ENCODE results near the gene SULT1E1. TPM values are rescaled to one million over a fixed set of nuclear protein-coding genes. Genes with fewer than 3 reads are reported as not detected.

Gene SULT1E1, protein sequence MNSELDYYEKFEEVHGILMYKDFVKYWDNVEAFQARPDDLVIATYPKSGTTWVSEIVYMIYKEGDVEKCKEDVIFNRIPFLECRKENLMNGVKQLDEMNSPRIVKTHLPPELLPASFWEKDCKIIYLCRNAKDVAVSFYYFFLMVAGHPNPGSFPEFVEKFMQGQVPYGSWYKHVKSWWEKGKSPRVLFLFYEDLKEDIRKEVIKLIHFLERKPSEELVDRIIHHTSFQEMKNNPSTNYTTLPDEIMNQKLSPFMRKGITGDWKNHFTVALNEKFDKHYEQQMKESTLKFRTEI
- total RNA-seq (2014; rRNA removed; shearing (Covaris generic)), result not detected in 2 replicates
- polyA plus RNA-seq (2015; cell fraction: cytosol; rRNA removed), result not detected in 2 replicates
- polyA plus RNA-seq (2015; cell fraction: nucleus; rRNA removed), result not detected in 2 replicates

DNA sequence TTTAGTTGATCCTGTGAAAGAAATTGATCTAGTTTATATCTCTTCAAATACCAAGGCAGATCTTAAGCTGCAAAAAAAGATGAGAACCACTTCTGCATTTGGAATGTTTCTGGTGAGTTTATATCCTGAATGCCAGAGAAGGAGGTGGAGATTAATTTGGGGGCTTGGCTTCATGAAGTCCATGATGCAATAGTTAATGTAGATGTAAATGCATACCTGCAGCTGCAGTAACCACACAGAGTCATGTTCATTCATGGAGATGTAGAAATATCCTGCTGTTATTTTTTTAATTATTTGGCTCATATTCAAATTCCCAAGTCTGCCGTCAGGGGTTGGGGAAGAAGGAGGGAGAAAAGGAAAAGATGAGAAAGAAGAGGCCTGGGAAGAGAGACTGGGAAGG is at the start of gene SULT1E1:
SULT1E1 (minus strand) TSS at position 94 of the 400 bp plus-strand sequence. CDS start 2,501 bp downstream, outside the sequence.
- no peak for DNase-seq (ENCODE audit: low read depth, low spot score)
- in situ Hi-C loops (cut with HindIII; ENCODE audit: low pct_unique_long_range_greater_than_20kb, low sequenced_read_pairs), result no loop called here

DNA sequence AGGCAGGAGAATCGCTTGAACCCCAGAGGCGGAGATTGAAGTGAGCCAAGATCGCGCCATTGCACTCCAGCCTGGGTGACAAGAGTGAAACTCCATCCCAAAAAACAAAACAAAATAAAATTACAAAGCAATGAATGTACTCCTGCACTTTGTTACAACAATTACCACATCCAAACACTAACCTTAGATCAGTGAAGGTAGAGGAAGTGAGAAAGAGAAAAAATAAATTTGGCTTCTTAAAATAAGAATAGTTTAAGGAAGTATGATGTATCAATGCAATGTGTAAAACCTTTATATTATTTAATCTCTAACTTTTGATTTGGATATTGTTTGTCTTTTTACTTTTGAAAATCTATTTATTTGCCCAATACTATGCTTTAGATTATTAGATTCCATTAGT is 49.2 kb upstream of the SULT1E1 start:
- in situ Hi-C loops (cut with HindIII; ENCODE audit: low pct_unique_long_range_greater_than_20kb, low sequenced_read_pairs), result no loop called here
- DNase-seq (ENCODE audit: low read depth, low spot score), result no peak

DNA sequence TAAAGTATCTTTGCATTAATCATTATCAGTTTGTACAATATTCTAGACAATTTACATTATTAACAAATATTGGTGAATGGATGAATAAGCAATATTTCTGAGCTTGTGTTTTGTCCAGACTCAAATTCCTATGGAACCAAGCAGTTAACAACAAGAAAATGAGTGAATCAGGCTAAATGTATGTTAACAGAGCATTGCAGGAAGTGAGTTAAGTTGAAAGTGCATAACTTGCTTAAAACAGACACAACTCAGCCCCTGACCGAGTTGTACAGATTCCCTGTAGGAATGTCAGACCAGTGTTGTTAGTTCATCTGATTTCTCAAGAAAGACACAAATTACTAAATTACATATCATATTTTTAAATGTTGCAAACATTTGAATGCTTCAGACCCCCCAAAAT is 47.2 kb upstream of the SULT1E1 start:
- no peak for DNase-seq (ENCODE audit: low read depth, low spot score)
- in situ Hi-C loops (cut with HindIII; ENCODE audit: low pct_unique_long_range_greater_than_20kb, low sequenced_read_pairs), result no loop called here

DNA sequence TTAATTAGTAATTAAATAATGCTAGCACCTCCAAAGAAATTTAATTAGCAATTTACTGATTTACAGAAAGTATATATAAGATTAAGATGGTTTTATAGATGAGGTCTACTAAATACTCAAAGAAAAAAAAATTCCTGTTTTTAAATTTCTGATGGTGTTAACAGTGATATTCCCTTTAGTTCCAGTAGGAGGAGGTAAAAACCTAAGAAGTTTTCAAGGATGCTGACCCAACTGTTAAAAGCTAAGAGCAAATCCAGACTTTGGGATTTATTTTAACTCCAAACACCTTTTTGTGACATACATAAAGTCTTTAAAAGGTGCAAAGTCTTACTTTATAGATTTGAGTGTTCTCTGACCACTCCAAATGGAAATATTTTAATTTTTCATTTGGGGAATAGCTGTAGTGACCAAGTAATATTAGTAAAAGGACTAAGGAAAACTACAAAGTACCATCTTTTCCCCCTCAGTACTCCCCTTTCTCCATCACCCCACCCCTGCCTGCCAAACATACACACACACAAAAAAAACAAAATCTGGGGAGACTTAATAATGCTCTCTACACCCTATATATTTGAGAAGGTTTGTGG is 36.7 kb upstream of the SULT1E1 start:
- DNase-seq (ENCODE audit: low read depth, low spot score), result peak; percentile 52
- in situ Hi-C loops (cut with HindIII; ENCODE audit: low pct_unique_long_range_greater_than_20kb, low sequenced_read_pairs), result no loop called here

DNA sequence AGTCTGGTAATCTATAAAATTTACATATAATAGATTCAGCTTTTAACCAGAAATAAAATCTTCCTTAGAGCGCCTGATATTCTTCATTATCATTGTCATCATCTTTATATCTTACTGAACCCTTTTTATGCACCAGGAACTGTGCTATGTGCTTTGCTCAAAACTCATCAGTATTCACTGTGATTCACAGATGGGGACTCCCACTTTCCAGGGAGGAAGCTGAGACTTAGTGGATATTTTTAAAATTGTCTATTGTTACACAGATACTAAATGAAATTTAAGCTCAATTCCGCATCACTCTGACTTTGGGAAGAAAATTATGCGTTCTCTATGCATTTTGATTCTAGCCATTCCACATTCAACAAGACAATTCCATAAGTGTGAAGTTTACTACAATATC is 34.8 kb upstream of the SULT1E1 start:
- in situ Hi-C loops (cut with HindIII; ENCODE audit: low pct_unique_long_range_greater_than_20kb, low sequenced_read_pairs), result no loop called here
- no peak for DNase-seq (ENCODE audit: low read depth, low spot score)

DNA sequence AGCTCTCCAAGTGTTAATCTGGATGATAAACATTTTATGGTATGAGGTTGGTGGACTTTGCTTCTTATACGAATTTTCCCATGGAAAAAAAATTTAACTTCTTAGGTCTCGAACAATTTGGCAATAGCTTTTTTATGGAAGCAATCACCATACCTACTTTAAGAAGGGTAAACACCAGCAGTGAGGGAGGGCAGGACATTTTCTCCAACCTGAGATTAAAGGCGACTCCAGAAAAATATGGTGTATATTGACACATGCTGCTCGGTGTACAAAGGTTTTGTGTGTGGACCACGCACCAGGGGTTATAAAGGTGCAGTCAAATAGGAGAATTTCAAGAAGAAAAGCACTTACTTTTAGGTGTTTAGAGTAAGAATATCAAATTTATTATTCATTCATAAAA is 34.2 kb upstream of the SULT1E1 start:
- no peak for DNase-seq (ENCODE audit: low read depth, low spot score)
- in situ Hi-C loops (cut with HindIII; ENCODE audit: low pct_unique_long_range_greater_than_20kb, low sequenced_read_pairs), result no loop called here

DNA sequence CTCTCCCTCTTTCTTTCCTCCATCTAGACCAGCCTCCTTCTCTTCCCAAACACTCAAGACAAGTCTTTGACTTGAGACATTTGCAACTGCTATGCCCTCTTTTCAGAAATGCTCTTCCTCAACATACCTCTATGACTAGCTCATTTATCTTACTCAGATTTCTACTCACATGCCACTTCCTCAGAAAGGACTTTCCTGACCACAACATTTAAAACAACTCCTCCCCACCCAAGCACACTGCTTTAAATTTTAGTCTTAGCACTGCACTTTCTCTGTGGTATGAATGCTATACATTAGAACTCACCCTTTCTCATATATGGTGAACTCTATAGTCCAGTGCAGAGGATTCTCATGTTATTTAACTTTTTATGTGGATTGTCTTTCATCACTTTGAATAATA is 28.4 kb upstream of the SULT1E1 start:
- in situ Hi-C loops (cut with HindIII; ENCODE audit: low pct_unique_long_range_greater_than_20kb, low sequenced_read_pairs), result no loop called here
- DNase-seq (ENCODE audit: low read depth, low spot score), result no peak

DNA sequence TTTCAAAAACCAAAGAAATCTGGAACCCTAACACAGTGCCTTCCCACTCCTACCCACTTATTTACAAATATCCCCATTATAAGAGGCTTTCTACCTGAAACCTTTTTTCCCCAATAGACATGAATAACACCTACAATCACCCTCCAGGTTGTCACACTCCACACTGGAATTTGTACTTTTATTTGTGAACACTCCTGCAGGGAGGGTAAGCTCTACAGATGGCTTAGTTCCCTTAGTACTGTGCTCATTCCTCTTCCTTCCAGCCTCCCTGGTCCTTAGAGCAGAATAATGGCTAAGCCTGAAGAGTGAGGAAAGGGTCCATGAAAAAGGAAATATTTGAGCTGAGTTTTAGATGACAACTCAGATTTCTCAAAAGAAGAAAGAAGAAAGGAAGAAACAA is 22.2 kb upstream of the SULT1E1 start:
- no peak for DNase-seq (ENCODE audit: low read depth, low spot score)
- in situ Hi-C loops (cut with HindIII; ENCODE audit: low pct_unique_long_range_greater_than_20kb, low sequenced_read_pairs), result no loop called here

DNA sequence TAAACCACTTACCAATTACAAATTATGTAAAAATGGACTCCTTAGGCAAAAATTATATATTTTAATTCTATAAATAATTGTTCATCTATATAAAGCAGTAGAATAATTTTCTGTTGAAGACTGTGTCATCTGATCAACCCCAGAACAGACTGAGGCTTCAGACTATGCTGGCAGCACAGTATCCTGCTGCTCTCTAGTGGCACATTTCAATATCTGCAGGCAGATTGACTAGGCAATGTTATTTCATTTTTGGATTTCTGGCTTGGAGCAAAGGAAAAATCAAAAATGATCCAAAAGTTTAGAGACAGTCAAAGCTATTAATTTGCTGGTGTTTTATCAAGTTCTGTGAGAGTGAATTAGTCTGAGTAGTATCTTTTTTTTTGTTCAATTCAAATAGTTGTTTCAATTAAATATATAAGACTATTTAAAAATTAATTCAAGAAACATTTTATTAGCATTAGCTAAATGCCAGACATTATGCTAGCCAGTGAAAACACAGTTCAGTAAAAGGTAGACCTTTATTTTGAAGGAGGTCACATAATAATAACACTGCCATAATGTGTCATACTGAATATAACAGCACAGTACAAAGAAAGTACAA is 21.3 kb upstream of the SULT1E1 start:
- in situ Hi-C loops (cut with HindIII; ENCODE audit: low pct_unique_long_range_greater_than_20kb, low sequenced_read_pairs), result no loop called here
- peak; percentile 61 for DNase-seq (ENCODE audit: low read depth, low spot score)

DNA sequence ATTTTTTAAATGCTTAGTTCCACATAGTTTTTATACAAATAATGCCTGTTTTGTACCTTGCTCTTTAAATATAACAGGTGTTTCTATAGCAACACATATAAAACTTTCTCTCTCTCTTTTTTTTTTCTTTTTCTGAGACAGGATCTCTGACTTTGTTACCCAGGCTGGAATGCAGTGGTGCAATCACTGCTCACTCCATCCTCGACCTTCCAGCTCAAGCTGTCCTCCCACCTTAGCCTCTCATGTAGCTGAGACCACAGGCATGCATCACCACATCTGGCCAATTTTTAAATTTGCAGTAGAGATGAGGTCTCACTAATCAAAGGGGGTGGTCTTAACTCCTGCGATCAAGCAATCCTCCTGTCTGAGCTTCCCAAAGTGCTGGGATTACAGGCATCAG is 18.3 kb upstream of the SULT1E1 start:
- no peak for DNase-seq (ENCODE audit: low read depth, low spot score)
- in situ Hi-C loops (cut with HindIII; ENCODE audit: low pct_unique_long_range_greater_than_20kb, low sequenced_read_pairs), result no loop called here

DNA sequence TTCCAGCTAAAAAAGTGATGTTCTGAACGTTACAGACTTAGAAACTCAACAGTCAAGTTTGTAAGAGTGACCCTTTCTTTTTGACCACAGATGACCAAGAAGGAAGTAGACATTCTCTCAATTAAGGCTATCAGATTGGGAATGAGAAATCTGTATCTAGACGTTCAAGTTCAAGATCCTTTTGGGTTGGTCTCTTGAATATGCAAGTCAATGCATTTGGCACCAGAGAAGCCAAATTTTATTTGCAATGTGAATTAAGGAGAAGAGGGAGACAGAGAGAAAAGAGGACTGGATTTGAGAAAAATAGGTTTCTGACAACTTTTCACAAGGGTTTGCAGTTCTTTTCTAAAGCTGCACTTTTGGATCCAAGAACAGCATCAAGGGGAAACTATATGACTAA is 17.5 kb upstream of the SULT1E1 start:
- in situ Hi-C loops (cut with HindIII; ENCODE audit: low pct_unique_long_range_greater_than_20kb, low sequenced_read_pairs), result no loop called here

DNA sequence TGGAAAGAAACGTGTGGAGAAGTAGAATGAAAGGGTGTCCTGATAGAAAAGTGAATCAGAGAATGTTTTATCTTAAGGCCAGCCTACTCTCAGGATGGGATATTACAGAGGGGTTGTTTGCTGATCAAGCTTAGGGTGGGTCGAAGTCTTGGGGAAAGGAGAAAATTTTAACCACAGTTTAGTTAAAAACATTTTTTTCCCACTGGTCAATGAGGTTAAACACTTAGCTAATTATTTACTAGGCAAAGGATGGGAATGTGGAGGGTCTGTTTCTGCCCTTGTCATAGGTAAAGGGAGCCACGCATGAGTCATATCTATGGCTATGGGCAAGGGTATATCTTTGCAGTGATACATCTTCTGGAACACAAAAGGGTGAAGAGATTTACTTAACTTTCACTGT is 16.1 kb upstream of the SULT1E1 start:
- in situ Hi-C loops (cut with HindIII; ENCODE audit: low pct_unique_long_range_greater_than_20kb, low sequenced_read_pairs), result no loop called here
- DNase-seq (ENCODE audit: low read depth, low spot score), result no peak

More for the DNA sequence above, 17.5 kb upstream of the SULT1E1 start:
- DNase-seq (ENCODE audit: low read depth, low spot score), result no peak

DNA sequence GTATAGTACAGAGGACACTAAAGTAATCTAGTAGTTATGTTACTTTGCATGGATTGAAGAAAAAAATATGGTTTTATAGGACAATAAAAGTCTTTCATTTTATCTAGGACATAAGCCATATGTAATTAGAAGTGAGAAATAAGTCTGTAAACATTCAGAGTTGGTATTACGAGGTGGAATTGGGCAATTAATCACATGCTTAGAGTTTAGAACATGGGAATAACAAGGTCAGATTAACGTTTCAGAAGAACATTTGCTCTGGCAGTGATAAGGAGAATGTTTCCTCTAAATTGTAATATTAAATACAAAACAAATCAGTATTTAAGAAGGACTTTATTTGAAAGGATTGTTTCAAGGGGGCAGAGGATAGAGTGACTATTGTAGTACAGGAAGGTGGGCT is 15.6 kb upstream of the SULT1E1 start:
- in situ Hi-C loops (cut with HindIII; ENCODE audit: low pct_unique_long_range_greater_than_20kb, low sequenced_read_pairs), result no loop called here
- DNase-seq (ENCODE audit: low read depth, low spot score), result no peak

DNA sequence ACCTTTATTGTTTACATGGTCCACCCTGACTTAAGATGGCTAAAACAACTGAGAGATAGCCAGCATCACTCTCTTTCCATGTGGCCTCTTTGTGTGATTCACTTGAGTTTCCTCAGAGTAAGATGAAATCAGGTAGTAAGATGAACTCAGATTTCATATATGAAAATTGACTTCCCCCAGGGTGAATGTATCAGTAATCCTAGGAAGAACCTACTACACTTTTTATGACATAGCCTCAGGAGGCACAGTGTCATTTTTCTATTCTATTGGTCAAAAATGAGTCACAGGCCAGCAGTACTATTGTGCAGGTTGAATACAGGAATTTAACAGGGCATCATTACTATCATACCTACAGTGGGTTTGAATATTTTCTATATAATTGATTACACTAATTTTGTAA is 14.6 kb upstream of the SULT1E1 start:
- in situ Hi-C loops (cut with HindIII; ENCODE audit: low pct_unique_long_range_greater_than_20kb, low sequenced_read_pairs), result no loop called here
- no peak for DNase-seq (ENCODE audit: low read depth, low spot score)

DNA sequence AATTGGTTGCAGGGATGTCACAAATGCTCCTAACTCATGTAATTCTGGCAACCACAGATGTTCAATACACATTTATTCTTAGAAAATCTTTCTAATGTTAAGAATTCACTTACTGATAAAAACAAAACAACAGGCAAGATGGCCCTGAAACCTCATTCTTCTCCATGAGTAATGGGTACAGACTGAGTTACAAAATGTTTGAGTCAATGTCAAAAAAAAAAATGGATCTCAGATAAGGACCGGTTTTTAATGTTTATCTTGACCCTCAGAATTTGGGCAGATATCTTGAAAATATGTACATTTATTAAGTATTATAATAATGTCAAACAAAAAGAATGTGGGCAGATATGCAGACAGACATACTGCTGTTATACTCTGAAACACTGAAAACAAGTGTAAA is 1.8 kb upstream of the SULT1E1 start:
- DNase-seq (ENCODE audit: low read depth, low spot score), result no peak
- in situ Hi-C loops (cut with HindIII; ENCODE audit: low pct_unique_long_range_greater_than_20kb, low sequenced_read_pairs), result no loop called here

DNA sequence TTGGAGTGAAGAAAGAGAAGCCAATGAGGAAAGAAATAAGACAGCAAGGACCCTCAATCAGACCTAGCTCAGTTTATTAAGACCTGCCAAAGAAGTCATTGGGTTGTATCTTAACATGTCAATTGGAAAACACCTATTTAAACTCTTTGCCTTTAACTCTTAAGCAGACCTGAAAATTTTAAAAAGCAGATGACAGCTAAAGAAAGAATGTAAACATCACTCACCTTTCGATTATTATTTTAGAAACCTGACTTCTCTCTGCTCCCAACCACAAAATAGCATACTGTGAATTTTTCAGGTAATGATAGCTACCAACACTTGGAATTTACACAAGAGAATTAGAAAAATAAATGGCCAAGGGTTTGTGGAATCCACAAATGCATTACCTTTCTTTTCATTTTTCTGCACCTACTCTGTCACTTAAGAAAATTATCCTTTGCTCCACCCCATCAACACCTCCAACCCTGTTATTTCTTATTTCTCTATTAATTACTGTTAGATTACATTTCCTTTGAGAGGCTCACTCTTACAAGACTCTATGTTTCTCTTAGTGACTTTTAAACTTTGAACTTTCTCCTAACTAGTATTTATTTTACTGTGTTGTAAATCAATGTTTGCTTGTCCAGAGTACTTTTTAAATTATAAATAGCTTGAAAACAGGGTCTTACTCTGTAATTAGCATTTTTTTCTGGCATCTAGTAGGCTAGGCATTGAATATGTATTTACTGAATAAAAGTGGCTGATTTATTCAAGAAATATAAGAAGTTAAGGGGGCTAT is 765 bp upstream of the SULT1E1 start:
- in situ Hi-C loops (cut with HindIII; ENCODE audit: low pct_unique_long_range_greater_than_20kb, low sequenced_read_pairs), result no loop called here
- no peak for DNase-seq (ENCODE audit: low read depth, low spot score)

DNA sequence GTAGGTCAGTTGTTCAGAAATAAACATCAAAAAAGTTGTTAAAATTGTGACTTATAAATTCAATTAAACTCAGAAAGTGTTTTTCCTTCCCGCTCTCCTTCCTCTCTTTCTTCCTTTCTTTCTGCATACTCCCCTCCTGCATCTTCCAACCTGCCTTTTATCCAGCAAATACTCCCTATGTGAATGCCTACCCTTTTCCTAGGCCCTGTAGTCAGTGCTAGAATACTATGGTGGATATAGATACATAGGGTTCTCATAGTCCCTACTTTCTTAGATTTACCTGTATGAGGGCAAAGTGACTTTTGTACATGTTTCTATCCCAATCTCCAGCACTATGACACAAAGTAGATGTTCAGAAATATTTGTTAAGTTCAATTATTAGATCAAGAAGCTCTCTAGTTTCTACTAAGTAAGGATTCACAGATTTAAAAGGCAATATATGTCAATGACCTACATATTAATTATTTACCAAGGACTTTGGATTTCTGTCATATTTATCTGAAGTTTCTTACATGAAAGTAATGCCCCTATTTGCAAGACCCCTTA is 732 bp downstream of the SULT1E1 start:
- in situ Hi-C loops (cut with HindIII; ENCODE audit: low pct_unique_long_range_greater_than_20kb, low sequenced_read_pairs), result no loop called here
- DNase-seq (ENCODE audit: low read depth, low spot score), result no peak

DNA sequence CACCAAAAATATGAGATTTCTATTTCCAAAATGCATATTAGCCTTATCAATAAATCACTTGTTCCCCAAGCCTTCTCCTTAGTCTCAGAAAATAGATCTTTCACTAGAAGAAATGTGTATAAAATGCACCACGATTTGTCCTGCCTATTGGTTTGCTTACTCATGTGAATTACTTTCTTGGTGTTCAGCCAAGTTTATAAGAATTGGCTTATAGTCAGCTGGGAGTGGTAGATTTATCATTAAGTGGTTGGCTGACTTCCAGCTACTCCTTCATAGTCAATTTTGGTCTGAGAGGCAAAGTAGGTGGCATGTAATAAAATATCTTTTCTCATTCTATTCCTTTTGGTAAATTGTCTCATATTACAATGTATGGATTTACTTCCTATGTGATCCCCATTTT is 1.3 kb downstream of the SULT1E1 start:
- DNase-seq (ENCODE audit: low read depth, low spot score), result no peak
- in situ Hi-C loops (cut with HindIII; ENCODE audit: low pct_unique_long_range_greater_than_20kb, low sequenced_read_pairs), result no loop called here

Data from SK-MEL-5 (cell line).